GM12878 (cell line): ENCODE results near the gene APH1B. TPM values are rescaled to one million over a fixed set of nuclear protein-coding genes. Genes with fewer than 3 reads are reported as not detected.

ENCODE experiments used
- ATAC-seq: fragments of 200-7000 bp; cut with Tn5 transposase; 3 replicates; pipeline ENCODE4 v1.9.1; 2020; ENCODE audit warnings: mild to moderate bottlenecking, moderate library complexity
- BruUV-seq: library from RNA; stranded (reverse); fragments of 400-500 nt; replicated peaks from 2 replicates; lab custom pipeline; 2021; lab: Mats Ljungman, UMichigan
- CTCF ChIA-PET: fragments of 300-600 bp; sonication (Branson Sonifier 250); formaldehyde crosslinking; extraction: SDS; loops from one replicate; lab custom pipeline; 2021; ENCODE audit warnings: inconsistent platforms; lab: Yijun Ruan, JAX
- POLR2A ChIA-PET: fragments of 350-600 bp; formaldehyde crosslinking; extraction: SDS; loops from one replicate; lab custom pipeline; 2021; ENCODE audit warnings: inconsistent platforms; lab: Charles Lee
- RAD21 ChIA-PET: fragments of 300-600 bp; sonication (Branson Sonifier 250); formaldehyde crosslinking; loops from one replicate; lab custom pipeline; 2023; ENCODE audit warnings: antibody characterized with exemption; ENCODE audit not compliant: unreplicated experiment; lab: Charles Lee
- SMC1A ChIA-PET: fragments of 300-600 bp; sonication (Branson Sonifier 250); formaldehyde crosslinking; loops from one replicate; lab custom pipeline; 2023; ENCODE audit not compliant: unreplicated experiment, uncharacterized antibody; lab: Charles Lee
- DNase-seq: peaks from one replicate; pipeline ENCODE4 v3.0.0-alpha.2; 2011; ENCODE audit warnings: low read depth, low spot score
- FAIRE-seq: peaks from 3 replicates; lab custom pipeline; 2011; peaks lifted over from hg19 to GRCh38; lab: Jason Lieb, UNC
- H2AFZ ChIP-seq: 2 replicates; pipeline ENCODE4 v1.6.0; 2011; ENCODE audit warnings: low read depth, low read length, control low read depth; ENCODE audit not compliant: control insufficient read depth
- H3K27ac ChIP-seq: 2 replicates; pipeline ENCODE4 v1.5.1; 2011; ENCODE audit warnings: control low read depth; ENCODE audit not compliant: control insufficient read depth, insufficient read depth
- H3K27me3 ChIP-seq, 2 experiments: replicated peaks in 1 of 2; 2 replicates each; pipeline versions ENCODE4 v1.6.0 to v1.6.1; 2011; ENCODE audit warnings: low read length in 1 of 2; ENCODE audit not compliant: control insufficient read depth in 2 of 2, insufficient read depth in 2 of 2
- H3K36me3 ChIP-seq, 2 experiments: 2 replicates each; pipeline ENCODE4 v1.5.1; 2011; ENCODE audit warnings: low read length in 1 of 2; ENCODE audit not compliant: control insufficient read depth in 2 of 2, insufficient read depth in 2 of 2
- H3K4me1 ChIP-seq: 2 replicates; pipeline ENCODE4 v1.6.1; 2011; ENCODE audit warnings: mild to moderate bottlenecking, low read length, moderate library complexity, mixed read lengths; ENCODE audit not compliant: control insufficient read depth, insufficient read depth
- H3K4me2 ChIP-seq: 2 replicates; pipeline ENCODE4 v1.6.0; 2011; ENCODE audit warnings: control low read depth; ENCODE audit not compliant: control insufficient read depth, insufficient read depth
- H3K4me3 ChIP-seq: fragments of 200-600 bp; sonication (generic); 2 replicates; pipeline ENCODE4 v1.5.1; 2016
- H3K79me2 ChIP-seq: 2 replicates; pipeline ENCODE4 v1.6.0; 2011; ENCODE audit warnings: low read length; ENCODE audit not compliant: control insufficient read depth, insufficient read depth
- H3K9ac ChIP-seq: 2 replicates; pipeline ENCODE4 v1.8.0; 2011; ENCODE audit warnings: low read length, control low read depth, mixed read lengths; ENCODE audit not compliant: control insufficient read depth, insufficient read depth
- H3K9me3 ChIP-seq: replicated peaks from 3 replicates; pipeline ENCODE4 v1.5.1; 2011; ENCODE audit warnings: mild to moderate bottlenecking, low read length; ENCODE audit not compliant: control insufficient read depth, insufficient read depth
- H4K20me1 ChIP-seq: 2 replicates; pipeline ENCODE4 v1.6.0; 2011; ENCODE audit not compliant: control insufficient read depth, insufficient read depth
- ATF2 ChIP-seq: IDR thresholded peaks from 2 replicates; pipeline ENCODE4 v1.6.1; 2012; ENCODE audit warnings: low read length, inconsistent platforms
- E2F4 ChIP-seq: IDR thresholded peaks from 2 replicates; pipeline ENCODE4 v1.6.1; 2012; ENCODE audit warnings: low read depth, low read length, improper control_type of control experiment
- NFYA ChIP-seq: IDR thresholded peaks from 2 replicates; pipeline ENCODE4 v1.6.1; 2011; ENCODE audit warnings: low read depth, mild to moderate bottlenecking, low read length, improper control_type of control experiment, borderline replicate concordance
- NFYB ChIP-seq: IDR thresholded peaks from 2 replicates; pipeline ENCODE4 v1.6.1; 2011; ENCODE audit warnings: low read depth, mild to moderate bottlenecking, low read length, improper control_type of control experiment, moderate library complexity; ENCODE audit not compliant: insufficient read depth
- WGBS: methylation state at CpG from one replicate; pipeline ENCODE4 v1.1.6; 2016; ENCODE audit warnings: low lambda C conversion rate; ENCODE audit not compliant: insufficient replicate concordance, insufficient coverage; ENCODE audit errors: missing lambda C conversion rate; 5-methylcytosine and 5-hydroxymethylcytosine counted together
- in situ Hi-C: fragments of 300-500 bp; cut with MboI; formaldehyde crosslinking; loops from 9 replicates; pipeline ENCODE4 v1.14.3; 2018; ENCODE audit warnings: mixed read lengths
- intact Hi-C: fragments of 100-400 bp; cut with micrococcal nuclease; formaldehyde crosslinking; loops from one replicate; pipeline ENCODE4 v1.14.2; 2022; ENCODE audit not compliant: unreplicated experiment
- polyA plus RNA-seq, 11 experiments: library from polyadenylated mRNA; depleted of rRNA in 4 of 11; unstranded in 6 of 11; stranded (reverse) in 5 of 11; fragments of >200 nt; fragmentation: Nextera tagmentation in 4 of 11; fragmentation: Illumina TruSeq in 1 of 11; extraction: Ambion mirVana in 4 of 11; extraction: Trizol in 1 of 11; gene quantifications; 1 replicate in 1 of 11; 2 replicates in 10 of 11; pipeline versions ENCODE4 v1.2.1 to v1.2.3, GENCODE V29; 2011 to 2016; ENCODE audit warnings: inconsistent platforms in 2 of 11, missing spikeins in 2 of 11, low read depth in 1 of 11
- total RNA-seq, 4 experiments: library from RNA; depleted of rRNA in 3 of 4; stranded (reverse); fragments of >200 nt in 3 of 4; fragmentation: Illumina TruSeq in 1 of 4; extraction: Trizol in 1 of 4; gene quantifications; 2 replicates each; pipeline versions ENCODE4 v1.2.1 to v1.2.3, GENCODE V29; 2013 to 2021

The APH1B gene
- total and polyA plus RNA-seq, 10 of the 15 experiments (the other 5 are each of a cell fraction or from before 2014, with no cell fraction given) = 5.0 to 20.8 (median 11.1) TPM

- TF ChIP-seq ATF2 (no peak), NFYA (no peak), E2F4 (no peak), NFYB (peak; percentile 64)
- POLR2A ChIA-PET = interaction anchor here (0.7 kb wide), 1 partner anchor 16 kb away, joined by 3 read pairs; no protein-coding TSS in a partner anchor
- DNase-seq (no peak), ATAC-seq (no peak), FAIRE-seq (no peak)
- SMC1A ChIA-PET = no interaction called here
- in situ Hi-C loops (no loop called here), intact Hi-C loops (no loop called here)
- Histone ChIP-seq H3K36me3 (peaks cover 2 to 15% of the 10 kb centered on the region in 2 experiments), H2AFZ (no peak overlapping the region), H3K9me3 (no peaks in the 10 kb centered on the region), H3K27ac (no peak overlapping the region), H3K4me2 (no peak overlapping the region), H3K4me1 (no peaks in the 10 kb centered on the region), H3K9ac (no peak overlapping the region), H3K79me2 (no peaks in the 10 kb centered on the region), H4K20me1 (no peaks in the 10 kb centered on the region), H3K27me3 (no peaks in the 10 kb centered on the region), H3K4me3 (no peak overlapping the region)
- CTCF ChIA-PET = no interaction called here
- 100% methylated on average over 2 of the region's 2 CpGs for WGBS
- no TSS peak for BruUV-seq
- RAD21 ChIA-PET = no interaction called here
Observed at GRCh38 chr15:63258658-63259057, 18.7 kb upstream of the APH1B start.
